ENCODE measurements around the gene IQSEC1. TPM values are rescaled to one million over a fixed set of nuclear protein-coding genes. Genes with fewer than 3 reads are reported as not detected.

Gene IQSEC1
- total RNA-seq, 1 donor from 2014 or later, result 29.5 TPM

- Histone ChIP-seq H3K4me1 (ENCODE audit: insufficient read depth, low read length) (peaks cover 60% of the 10 kb centered on the region), H3K36me3 (ENCODE audit: insufficient read depth, low read length) (no peaks in the 10 kb centered on the region), H3K79me2 (ENCODE audit: insufficient read depth, low read length) (no peaks in the 10 kb centered on the region), H3K9me3 (ENCODE audit: insufficient read depth, low read depth, low read length) (no peaks in the 10 kb centered on the region), H3K4me2 (ENCODE audit: low read length) (no peak overlapping the region), H3K27me3 (ENCODE audit: insufficient read depth, low read length) (no peaks in the 10 kb centered on the region), H3K9ac (ENCODE audit: low read length) (no peak overlapping the region), H4K20me1 (ENCODE audit: insufficient read depth, low read length) (no peaks in the 10 kb centered on the region), H3K27ac (ENCODE audit: low read depth, low read length) (no peak overlapping the region), H3K4me3 (ENCODE audit: insufficient read depth, low read depth, low read length) (no peak overlapping the region), H2AFZ (ENCODE audit: low read depth, low read length) (no peak overlapping the region)
- Mint-ChIP-seq H3K4me3 (ENCODE audit: unreplicated experiment) (no peak overlapping the region), H3K27me3 (ENCODE audit: low read depth, unreplicated experiment) (peaks cover 19% of the 10 kb centered on the region), H3K27ac (ENCODE audit: unreplicated experiment) (no peak overlapping the region), H3K36me3 (ENCODE audit: low read depth, unreplicated experiment) (no peaks in the 10 kb centered on the region), H3K4me1 (ENCODE audit: low read depth, unreplicated experiment) (peaks cover 37% of the 10 kb centered on the region), H3K9me3 (ENCODE audit: unreplicated experiment) (peaks cover 2% of the 10 kb centered on the region)
- TF ChIP-seq EZH2 (IDR thresholded peaks at IDR 0.05; ENCODE audit: insufficient read depth, low read length), result no peak
- no peak for TF ChIP-seq CTCF (IDR thresholded peaks at IDR 0.05; ENCODE audit: insufficient read depth, low read depth, low read length)
- FAIRE-seq, result no peak
- DNase-seq (ENCODE audit: low read depth), result no peak
Measured at GRCh38 chr3:13023971-13024764, 49.1 kb downstream of the IQSEC1 start.

- Histone ChIP-seq H3K9me3 (ENCODE audit: insufficient read depth, low read depth, low read length) (no peaks in the 10 kb centered on the region), H3K36me3 (ENCODE audit: insufficient read depth, low read length) (no peaks in the 10 kb centered on the region), H3K4me1 (ENCODE audit: insufficient read depth, low read length) (peaks cover 68% of the 10 kb centered on the region), H3K4me3 (ENCODE audit: insufficient read depth, low read depth, low read length) (no peak overlapping the region), H3K4me2 (ENCODE audit: low read length) (peak overlapping the region; percentile 76), H2AFZ (ENCODE audit: low read depth, low read length) (no peak overlapping the region), H3K27ac (ENCODE audit: low read depth, low read length) (no peak overlapping the region), H4K20me1 (ENCODE audit: insufficient read depth, low read length) (no peaks in the 10 kb centered on the region), H3K79me2 (ENCODE audit: insufficient read depth, low read length) (no peaks in the 10 kb centered on the region), H3K9ac (ENCODE audit: low read length) (no peak overlapping the region), H3K27me3 (ENCODE audit: insufficient read depth, low read length) (no peaks in the 10 kb centered on the region)
- H3K9me3 Mint-ChIP-seq (ENCODE audit: unreplicated experiment), result peaks cover 2% of the 10 kb centered on the region
- no peak for DNase-seq (ENCODE audit: low read depth)
- peaks cover 16% of the 10 kb centered on the region for H3K27me3 Mint-ChIP-seq (ENCODE audit: low read depth, unreplicated experiment)
- peaks cover 40% of the 10 kb centered on the region for H3K4me1 Mint-ChIP-seq (ENCODE audit: low read depth, unreplicated experiment)
- H3K36me3 Mint-ChIP-seq (ENCODE audit: low read depth, unreplicated experiment), result no peaks in the 10 kb centered on the region
- H3K4me3 Mint-ChIP-seq (ENCODE audit: unreplicated experiment), result no peak overlapping the region
- TF ChIP-seq CTCF (IDR thresholded peaks at IDR 0.05; ENCODE audit: insufficient read depth, low read depth, low read length), result no peak
- no peak for TF ChIP-seq EZH2 (IDR thresholded peaks at IDR 0.05; ENCODE audit: insufficient read depth, low read length)
- no peak overlapping the region for H3K27ac Mint-ChIP-seq (ENCODE audit: unreplicated experiment)
- no peak for FAIRE-seq
Measured at GRCh38 chr3:13023235-13023970, 49.8 kb downstream of the IQSEC1 start.
